Inflammatory macrophage (primary cell): ENCODE results near the gene GUCY2F.

ENCODE experiments used
- DNase-seq, 2 donors: peaks; one replicate each; pipeline ENCODE4 v3.0.0-alpha.2; 2020 to 2022

GUCY2F gene

GRCh38 chrX:109393859-109394258 lies 88.0 kb downstream of the GUCY2F start:
- no peak for DNase-seq

DNA sequence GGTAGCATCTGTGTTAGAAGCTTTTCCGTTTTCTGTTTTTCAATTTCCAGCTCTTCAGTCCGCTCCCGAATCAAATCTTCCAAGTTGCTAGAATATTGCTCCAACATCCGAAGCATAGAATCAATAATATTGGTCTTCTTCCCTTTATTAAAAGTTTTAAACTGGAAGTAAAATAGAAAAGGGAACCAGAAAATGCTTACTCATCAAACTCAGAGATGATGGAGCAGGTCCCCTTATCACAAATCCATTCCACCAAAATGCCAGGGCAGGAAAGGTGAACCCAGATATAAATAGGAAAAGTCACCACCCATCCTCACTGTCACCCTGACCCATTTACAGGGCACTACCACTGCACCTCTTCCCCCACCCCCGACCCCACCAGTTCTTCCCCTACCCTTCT lies 89.0 kb downstream of the GUCY2F start:
- no peak for DNase-seq

- DNase-seq, result no peak
These were observed 91.3 kb downstream of the GUCY2F start for GRCh38 chrX:109390556-109390955.

- DNase-seq, result no peak
These were observed 92.0 kb downstream of the GUCY2F start for GRCh38 chrX:109389917-109390316.

DNA sequence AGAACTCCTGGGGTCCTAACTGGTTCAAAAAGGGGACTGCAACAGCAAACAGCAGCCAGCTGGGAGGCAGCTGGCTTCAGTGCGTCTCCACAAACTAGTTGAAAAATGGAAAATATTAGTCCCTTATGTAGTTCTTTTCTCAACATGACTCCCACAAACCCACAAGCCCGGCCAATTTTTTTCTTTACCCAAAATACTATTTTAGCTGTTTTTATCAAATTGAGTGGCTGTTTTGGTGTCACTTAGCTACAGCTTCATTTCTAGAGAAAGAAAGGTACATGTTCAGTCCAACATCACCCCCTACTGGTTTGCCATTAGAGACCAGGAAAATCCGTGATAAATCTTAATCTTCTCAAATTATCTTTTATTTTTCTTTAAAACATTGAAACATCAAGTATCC lies 97.2 kb downstream of the GUCY2F start:
- peak; percentile 28 to 50 for DNase-seq

- no peak for DNase-seq
These were observed 99.6 kb downstream of the GUCY2F start for GRCh38 chrX:109382332-109382731.

DNA sequence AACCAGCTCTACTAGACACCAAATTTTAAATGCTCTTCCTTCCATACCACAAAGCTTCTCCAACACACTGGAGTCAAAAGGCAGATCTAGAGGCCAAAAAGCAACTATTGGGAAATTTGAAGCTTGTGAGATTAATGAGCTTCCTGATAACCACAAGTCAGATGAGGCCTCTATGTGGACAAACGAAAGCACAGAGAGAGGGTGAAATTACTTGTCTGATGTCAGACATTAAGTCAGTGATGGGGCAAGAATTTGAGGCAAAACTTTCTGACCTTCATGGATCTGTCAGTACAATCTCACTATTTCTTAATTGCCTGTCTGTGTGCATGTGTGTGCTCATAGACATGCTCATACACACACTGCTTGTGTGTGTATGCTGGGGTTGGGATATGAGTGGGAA lies 103.6 kb downstream of the GUCY2F start:
- DNase-seq, result peak; percentile 74 to 79

DNA sequence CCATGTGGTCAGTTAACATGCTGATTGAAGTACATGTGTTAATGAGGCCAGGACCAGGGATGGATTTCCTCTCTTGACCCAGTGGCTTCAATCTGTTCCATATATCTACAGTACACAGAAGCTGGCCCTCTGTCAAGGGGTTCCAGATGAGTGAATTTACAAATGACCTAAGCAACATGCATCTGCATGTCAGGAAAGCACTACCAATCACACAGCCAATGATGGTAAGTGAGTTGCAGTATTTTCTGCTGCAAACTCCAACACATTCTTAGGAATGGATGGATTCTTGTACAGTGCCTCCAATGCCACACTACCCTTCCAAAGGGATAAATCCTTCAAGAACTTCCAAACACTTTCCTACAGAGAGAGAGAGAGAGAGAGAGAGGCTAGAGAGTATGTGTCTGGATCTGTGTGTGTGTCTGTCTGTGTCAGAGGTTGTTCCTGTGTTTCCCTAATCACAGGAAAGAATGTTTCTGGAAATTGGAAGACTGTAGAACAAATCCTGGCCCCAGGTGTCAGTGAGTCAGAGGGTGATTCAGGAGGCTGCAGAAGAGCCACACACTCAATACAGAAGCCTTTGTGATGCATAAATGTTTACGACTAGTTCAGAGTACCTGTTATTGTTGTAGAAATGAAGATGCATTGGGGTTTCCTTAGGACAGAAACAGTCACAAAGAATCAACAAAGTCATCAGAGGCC lies 107.5 kb downstream of the GUCY2F start:
- no peak for DNase-seq

- DNase-seq, result no peak
These were observed 108.4 kb downstream of the GUCY2F start for GRCh38 chrX:109373468-109373867.

DNA sequence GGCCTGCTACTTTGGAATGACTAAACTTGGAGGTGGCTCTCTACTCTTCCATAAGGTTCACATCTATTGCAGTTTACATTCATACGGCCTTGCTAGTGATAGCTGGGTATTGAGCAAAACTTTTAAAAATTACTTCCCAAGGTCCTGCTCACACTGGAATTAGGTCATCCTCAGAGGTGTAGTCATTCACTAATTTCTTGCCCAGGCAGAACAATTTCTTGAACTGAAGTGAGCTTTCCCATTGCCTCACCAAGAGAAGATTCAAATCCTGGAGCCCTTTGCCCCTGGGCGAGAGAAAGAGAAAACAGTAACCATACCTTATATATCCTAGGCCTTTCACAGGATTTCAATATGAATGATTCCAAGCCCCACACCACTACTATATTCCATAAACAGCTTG lies 109.2 kb downstream of the GUCY2F start:
- DNase-seq, result no peak

GRCh38 chrX:109372291-109372690 lies 109.6 kb downstream of the GUCY2F start:
- DNase-seq, result no peak

GRCh38 chrX:109362101-109362500 lies 119.8 kb downstream of the GUCY2F start:
- DNase-seq, result peak; percentile 42 to 83

DNA sequence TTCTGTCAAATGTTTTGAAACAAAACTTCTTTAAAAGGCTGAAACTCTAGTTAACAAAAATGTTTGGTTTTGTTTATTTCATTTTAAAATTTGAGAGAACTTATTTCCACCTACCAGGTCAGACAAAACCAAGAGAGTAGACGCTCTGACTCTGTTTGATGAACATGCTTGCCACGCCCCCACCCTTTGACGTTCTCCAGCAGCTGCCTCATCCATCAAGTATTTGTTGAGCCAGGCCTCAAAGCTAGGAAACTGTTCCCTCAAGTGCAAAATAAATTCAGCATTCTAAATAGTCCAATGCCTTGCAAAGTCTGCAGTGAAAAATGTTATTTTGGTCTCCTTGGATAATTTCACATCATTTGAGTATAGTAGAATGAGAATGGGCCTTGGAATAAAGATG lies 121.6 kb downstream of the GUCY2F start:
- no peak for DNase-seq

- peak; percentile 53 to 56 for DNase-seq
These were observed 124.2 kb downstream of the GUCY2F start for GRCh38 chrX:109357706-109358105.

- no peak for DNase-seq
These were observed 125.2 kb downstream of the GUCY2F start for GRCh38 chrX:109356684-109357083.

- peak; percentile 80 for DNase-seq
These were observed 129.8 kb downstream of the GUCY2F start for GRCh38 chrX:109352066-109352588.

DNA sequence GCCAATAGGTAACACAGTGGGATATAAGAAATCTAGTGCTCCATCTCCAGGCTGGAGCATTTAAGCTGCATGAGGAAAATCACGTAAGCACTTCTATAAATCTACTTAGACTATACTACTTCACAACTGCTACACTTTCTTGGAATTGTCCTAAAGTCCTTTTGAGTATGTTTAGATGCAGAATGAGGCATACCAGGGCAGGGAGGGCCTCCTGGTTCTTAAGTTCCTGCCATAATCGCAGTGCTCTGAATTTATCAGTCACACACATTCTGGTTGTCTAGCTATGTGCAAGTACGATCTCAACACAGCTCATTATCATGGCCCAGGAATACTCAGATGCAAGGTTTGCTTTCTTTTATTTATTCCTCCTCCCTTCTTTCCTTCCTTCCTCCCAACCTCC lies 130.3 kb downstream of the GUCY2F start:
- DNase-seq, result no peak

- peak; percentile 71 to 84 for DNase-seq
These were observed 131.3 kb downstream of the GUCY2F start for GRCh38 chrX:109350551-109350950.

GRCh38 chrX:109350051-109350450 lies 131.8 kb downstream of the GUCY2F start:
- no peak for DNase-seq

- DNase-seq, result peak; percentile 59 to 60
These were observed 134.3 kb downstream of the GUCY2F start for GRCh38 chrX:109347632-109348031.

DNA sequence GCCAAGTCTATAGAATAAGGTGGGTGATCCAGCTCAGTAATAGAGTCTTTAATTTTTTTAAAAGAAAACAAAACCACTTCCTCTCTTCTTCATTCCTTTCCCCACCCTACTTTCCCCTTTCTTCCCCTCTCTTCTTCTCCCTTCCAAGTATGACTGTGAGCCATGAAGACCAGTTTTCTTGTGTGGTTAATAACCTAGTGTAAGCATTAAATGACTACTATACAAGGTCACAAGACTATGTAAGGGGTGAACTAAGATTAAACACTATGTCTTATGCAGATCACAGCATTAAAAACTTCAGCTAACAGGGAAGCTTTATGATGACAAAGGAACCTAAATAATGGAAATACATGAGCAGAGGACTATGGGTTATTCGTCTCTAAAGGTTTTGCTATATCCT lies 135.4 kb downstream of the GUCY2F start:
- DNase-seq, result no peak

DNA sequence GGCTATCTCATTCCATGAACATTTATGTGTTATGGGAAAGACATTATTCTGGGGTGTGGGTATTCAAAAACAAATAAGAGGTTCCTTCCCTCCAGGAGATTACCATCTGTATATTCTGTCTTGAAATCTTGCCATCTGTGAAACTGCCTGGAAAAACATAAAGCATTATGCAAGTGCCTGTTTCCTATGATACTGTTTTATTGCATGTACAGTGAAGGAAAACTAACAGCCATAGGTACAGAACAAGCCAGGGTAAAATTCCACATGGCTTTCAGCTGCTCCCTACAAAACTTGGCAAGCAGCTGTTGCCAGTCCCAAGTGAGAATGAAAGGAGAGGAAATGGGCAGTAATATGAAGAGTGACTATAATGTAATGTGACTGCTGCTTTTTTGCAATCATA lies 136.0 kb downstream of the GUCY2F start:
- DNase-seq, result peak in 1 of 2 donors; percentile 20

- no peak for DNase-seq
These were observed 137.2 kb downstream of the GUCY2F start for GRCh38 chrX:109344678-109345077.

DNA sequence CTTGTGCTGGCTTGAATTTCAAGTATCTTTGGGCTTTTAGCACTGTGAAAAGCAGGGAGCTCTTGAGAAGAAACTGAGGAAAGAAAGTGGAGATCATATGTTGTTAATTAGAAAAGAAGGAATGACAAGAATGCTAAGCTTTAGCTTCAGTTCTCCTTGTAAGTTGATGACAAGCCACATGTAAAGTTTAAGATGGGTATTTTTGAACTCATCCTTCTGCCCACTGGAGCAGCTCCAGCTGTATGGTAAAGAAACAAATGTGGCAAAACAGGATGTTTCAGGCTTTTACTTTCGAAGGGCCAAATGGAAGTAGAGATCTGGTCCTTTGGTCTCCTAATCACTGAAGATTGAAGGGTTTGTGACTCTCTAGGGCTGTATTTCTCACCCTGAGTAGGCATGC lies 137.8 kb downstream of the GUCY2F start:
- no peak for DNase-seq

DNA sequence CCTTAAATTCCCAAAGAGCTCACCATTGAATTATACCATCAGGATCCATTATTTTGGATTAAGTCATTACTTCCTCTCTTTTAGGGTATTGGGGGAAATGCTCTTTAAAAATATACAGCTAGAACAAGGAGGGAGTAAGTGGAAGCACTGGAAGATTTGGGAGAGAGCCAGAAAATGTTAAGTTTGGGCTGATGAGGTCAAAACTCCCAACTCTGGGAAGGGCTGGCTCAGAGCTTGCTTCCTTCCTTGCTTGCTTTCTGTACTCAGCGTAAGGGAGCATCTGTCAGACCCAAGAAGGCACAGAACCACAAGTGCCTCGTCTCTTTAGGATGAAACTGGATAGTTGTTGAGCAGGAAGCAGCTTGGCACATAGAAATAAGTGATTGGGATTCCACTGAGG lies 138.2 kb downstream of the GUCY2F start:
- DNase-seq, result no peak
